Brain microvascular endothelial cell (primary cell): ENCODE data around the gene MALRD1.

Experiments used
- DNase-seq: peaks from one replicate; pipeline ENCODE4 v3.0.0-alpha.2; 2020
- H3K27ac ChIP-seq: fragments of 250-450 bp; sonication (Bioruptor Pico); 2 replicates; pipeline ENCODE4 v1.5.1; 2020; ENCODE audit warnings: mild to moderate bottlenecking, moderate library complexity
- H3K27me3 ChIP-seq: fragments of 250-450 bp; sonication (Bioruptor Pico); replicated peaks from 2 replicates; pipeline ENCODE4 v1.5.1; 2020; ENCODE audit warnings: mild to moderate bottlenecking
- H3K36me3 ChIP-seq: fragments of 250-450 bp; sonication (Bioruptor Pico); replicated peaks from 2 replicates; pipeline ENCODE4 v1.5.1; 2020; ENCODE audit warnings: mild to moderate bottlenecking
- H3K4me3 ChIP-seq: 2 replicates; pipeline ENCODE4 v1.5.1; 2011; ENCODE audit warnings: low read depth, mild to moderate bottlenecking, control low read depth, low read length, moderate library complexity
- CTCF ChIP-seq: IDR thresholded peaks from 2 replicates; pipeline ENCODE4 v1.5.1; 2011; ENCODE audit warnings: low read depth, mild to moderate bottlenecking, moderate library complexity, low read length, control low read depth, inconsistent platforms; ENCODE audit errors: missing control alignments
- in situ Hi-C: cut with HindIII; loops from 2 replicates; pipeline ENCODE4 v1.10.0; 2017; ENCODE audit warnings: low sequenced_read_pairs, low pct_ligation_motif_present

Gene MALRD1

GRCh38 chr10:19048489-19048888, at the start of gene MALRD1:
TSS of gene MALRD1 (plus strand) at chr10:19048801. CDS start at chr10:19048939, 138 bp downstream.
- DNase-seq, result no peak
- no peak for TF ChIP-seq CTCF
- no peaks in the 10 kb centered on the region for H3K36me3 ChIP-seq
- H3K4me3 ChIP-seq, result no peak within 1 kb of the TSS
- H3K27ac ChIP-seq, result no peak within 1 kb of the TSS
- no peaks in the 10 kb centered on the region for H3K27me3 ChIP-seq
- in situ Hi-C loops, result no loop called here

- Histone ChIP-seq H3K27me3 (no peaks in the 10 kb centered on the region), H3K27ac (no peak overlapping the region), H3K36me3 (no peaks in the 10 kb centered on the region), H3K4me3 (no peak overlapping the region)
- TF ChIP-seq CTCF, result no peak
- in situ Hi-C loops, result no loop called here
- no peak for DNase-seq
These were observed 45.3 kb upstream of the MALRD1 start for GRCh38 chr10:19003341-19003740.

GRCh38 chr10:19012111-19012510, 36.5 kb upstream of the MALRD1 start:
- H3K27ac ChIP-seq, result no peak overlapping the region
- no peak for DNase-seq
- in situ Hi-C loops, result no loop called here
- no peak for TF ChIP-seq CTCF
- H3K27me3 ChIP-seq, result no peaks in the 10 kb centered on the region
- no peak overlapping the region for H3K4me3 ChIP-seq
- no peaks in the 10 kb centered on the region for H3K36me3 ChIP-seq

- DNase-seq, result peak; percentile 3
- no peaks in the 10 kb centered on the region for H3K36me3 ChIP-seq
- in situ Hi-C loops, result no loop called here
- no peak overlapping the region for H3K4me3 ChIP-seq
- no peaks in the 10 kb centered on the region for H3K27me3 ChIP-seq
- TF ChIP-seq CTCF, result no peak
- no peak overlapping the region for H3K27ac ChIP-seq
These were observed 34.6 kb upstream of the MALRD1 start for GRCh38 chr10:19014034-19014433.

- DNase-seq, result no peak
- in situ Hi-C loops, result no loop called here
- no peaks in the 10 kb centered on the region for H3K36me3 ChIP-seq
- H3K4me3 ChIP-seq, result no peak overlapping the region
- H3K27ac ChIP-seq, result no peak overlapping the region
- H3K27me3 ChIP-seq, result no peaks in the 10 kb centered on the region
- TF ChIP-seq CTCF, result no peak
These were observed 34.1 kb upstream of the MALRD1 start for GRCh38 chr10:19014498-19014897.

- Histone ChIP-seq H3K4me3 (no peak overlapping the region), H3K27me3 (no peaks in the 10 kb centered on the region), H3K36me3 (no peaks in the 10 kb centered on the region), H3K27ac (no peak overlapping the region)
- no peak for DNase-seq
- in situ Hi-C loops, result no loop called here
- no peak for TF ChIP-seq CTCF
These were observed 31.3 kb upstream of the MALRD1 start for GRCh38 chr10:19017116-19017890.
